ENCODE results near the gene RPS16. TPM values are rescaled to one million over a fixed set of nuclear protein-coding genes. Genes with fewer than 3 reads are reported as not detected.

RPS16 gene
- total RNA-seq, 6 experiments from 2014 or later: 448 to 643 (median 568) TPM

GRCh38 chr19:39430675-39431593 lies 4.8 kb downstream of the RPS16 start:
- no peak for DNase-seq
- intact Hi-C loops (cut with DNase I): loop anchor here in 1 of 2 donors (10.0 kb wide), 1 partner anchor 104 kb away; the partner anchor contains the start of gene EID2B

GRCh38 chr19:39428283-39429112 lies 7.3 kb downstream of the RPS16 start:
- Histone ChIP-seq H3K36me3 (peaks cover 0 to 18% (median 11%) of the 10 kb centered on the region in 4 donors), H3K27ac (no peak overlapping the region), H3K27me3 (no peaks in the 10 kb centered on the region), H3K9me3 (no peaks in the 10 kb centered on the region), H3K4me1 (no peaks in the 10 kb centered on the region), H3K4me3 (no peak overlapping the region)
- TF ChIP-seq CTCF (IDR thresholded peaks at IDR 0.05) (no peak), POLR2A (IDR thresholded peaks at IDR 0.05) (no peak)
- ATAC-seq: peak; percentile 30 to 47 (median 42)
- 50% methylated on average over 10 of the region's 23 CpGs for WGBS (ENCODE audit: insufficient coverage, low coverage, low lambda C conversion rate, missing lambda C conversion rate)
- peak in 1 of 3 donors; percentile 51 for DNase-seq
- intact Hi-C loops (cut with DNase I): no loop called here

More at GRCh38 chr19:39430675-39431593, 4.8 kb downstream of the RPS16 start:
- Histone ChIP-seq H3K27ac (peak overlapping the region in 2 of 3 donors; percentile 36 to 76), H3K4me1 (peaks cover 0 to 17% (median 4%) of the 10 kb centered on the region in 4 donors), H3K27me3 (no peaks in the 10 kb centered on the region), H3K4me3 (no peak overlapping the region), H3K36me3 (peaks cover 0 to 31% (median 19%) of the 10 kb centered on the region in 4 donors), H3K9me3 (no peaks in the 10 kb centered on the region)
- TF ChIP-seq CTCF (IDR thresholded peaks at IDR 0.05) (no peak), POLR2A (IDR thresholded peaks at IDR 0.05) (no peak)
- peak; percentile 46 to 68 (median 63) for ATAC-seq
- WGBS (ENCODE audit: insufficient coverage, low coverage, low lambda C conversion rate, missing lambda C conversion rate): 78% methylated on average over 12 of the region's 25 CpGs

GRCh38 chr19:39427707-39428106 lies 8.0 kb downstream of the RPS16 start:
- Histone ChIP-seq H3K27me3 (no peaks in the 10 kb centered on the region), H3K36me3 (peaks cover 0 to 10% (median 3%) of the 10 kb centered on the region in 4 donors), H3K9me3 (no peaks in the 10 kb centered on the region), H3K4me1 (no peaks in the 10 kb centered on the region), H3K4me3 (no peak overlapping the region), H3K27ac (no peak overlapping the region)
- intact Hi-C loops (cut with DNase I): no loop called here
- WGBS (ENCODE audit: insufficient coverage, low coverage, low lambda C conversion rate, missing lambda C conversion rate): 91% methylated on average over 4 of the region's 11 CpGs
- no peak for ATAC-seq
- no peak for TF ChIP-seq CTCF (IDR thresholded peaks at IDR 0.05)
- no peak for TF ChIP-seq POLR2A (IDR thresholded peaks at IDR 0.05)
- DNase-seq: no peak

- WGBS (ENCODE audit: insufficient coverage, low coverage, low lambda C conversion rate, missing lambda C conversion rate): 70% methylated on average over 5 of the region's 5 CpGs
- no peak overlapping the region for H3K4me3 ChIP-seq
- H3K9me3 ChIP-seq: no peaks in the 10 kb centered on the region
- intact Hi-C loops (cut with DNase I): no loop called here
- no peaks in the 10 kb centered on the region for H3K27me3 ChIP-seq
- ATAC-seq (no peak), DNase-seq (no peak)
- H3K36me3 ChIP-seq: no peaks in the 10 kb centered on the region
- no peaks in the 10 kb centered on the region for H3K4me1 ChIP-seq
- TF ChIP-seq CTCF (IDR thresholded peaks at IDR 0.05): no peak
- TF ChIP-seq POLR2A (IDR thresholded peaks at IDR 0.05): no peak
- H3K27ac ChIP-seq: no peak overlapping the region
These were observed 9.6 kb downstream of the RPS16 start for GRCh38 chr19:39426170-39426569.

Measured in right lobe of liver (tissue), 6 donors.